GM12864 (cell line): Measurements from ENCODE around the gene TRNP1.

Experiments
- DNase-seq: peaks from one replicate; pipeline ENCODE4 v3.0.0-alpha.2; 2011; ENCODE audit warnings: low read depth
- H3K4me3 ChIP-seq: 2 replicates; pipeline ENCODE4 v1.5.1; 2011; ENCODE audit warnings: mild to moderate bottlenecking, low read depth, low read length, control low read depth
- CTCF ChIP-seq: IDR thresholded peaks from 2 replicates; pipeline ENCODE4 v1.5.1; 2011; ENCODE audit warnings: low read depth, mild to moderate bottlenecking, moderate library complexity, low read length, control low read depth, inconsistent platforms; ENCODE audit errors: missing control alignments

TRNP1 gene

DNA sequence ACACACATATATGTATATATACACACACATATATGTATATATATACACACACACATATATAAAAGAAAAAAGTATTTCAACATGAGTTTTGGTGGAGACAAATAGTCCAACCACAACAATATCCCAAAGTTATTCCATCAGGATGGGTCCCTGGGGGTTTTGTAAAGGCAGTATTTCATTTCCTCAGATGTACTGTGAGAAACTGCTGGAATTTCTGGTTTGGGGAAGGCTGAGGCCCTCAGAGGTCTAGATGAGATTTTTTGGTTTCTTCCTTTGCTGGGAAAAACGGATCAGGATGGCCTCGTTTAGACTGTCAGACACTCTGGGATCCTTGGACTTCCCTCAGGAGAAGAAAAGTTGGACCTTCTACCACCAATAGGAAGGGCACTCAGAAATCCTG lies 55.6 kb downstream of the TRNP1 start:
- no peak for TF ChIP-seq CTCF
- no peak overlapping the region for H3K4me3 ChIP-seq

GRCh38 chr1:27049607-27050006 lies 56.1 kb downstream of the TRNP1 start:
- no peak overlapping the region for H3K4me3 ChIP-seq
- DNase-seq, result no peak
- TF ChIP-seq CTCF, result no peak

More for the DNA sequence above, 55.6 kb downstream of the TRNP1 start:
- no peak for DNase-seq
